HG03460 (cell line): ENCODE data around the gene OSBPL1A.

Experiments
- ATAC-seq: cut with Tn5 transposase; IDR thresholded peaks from one replicate; pipeline ENCODE4 v1.9.1; 2021; ENCODE audit not compliant: unreplicated experiment

Gene OSBPL1A

DNA sequence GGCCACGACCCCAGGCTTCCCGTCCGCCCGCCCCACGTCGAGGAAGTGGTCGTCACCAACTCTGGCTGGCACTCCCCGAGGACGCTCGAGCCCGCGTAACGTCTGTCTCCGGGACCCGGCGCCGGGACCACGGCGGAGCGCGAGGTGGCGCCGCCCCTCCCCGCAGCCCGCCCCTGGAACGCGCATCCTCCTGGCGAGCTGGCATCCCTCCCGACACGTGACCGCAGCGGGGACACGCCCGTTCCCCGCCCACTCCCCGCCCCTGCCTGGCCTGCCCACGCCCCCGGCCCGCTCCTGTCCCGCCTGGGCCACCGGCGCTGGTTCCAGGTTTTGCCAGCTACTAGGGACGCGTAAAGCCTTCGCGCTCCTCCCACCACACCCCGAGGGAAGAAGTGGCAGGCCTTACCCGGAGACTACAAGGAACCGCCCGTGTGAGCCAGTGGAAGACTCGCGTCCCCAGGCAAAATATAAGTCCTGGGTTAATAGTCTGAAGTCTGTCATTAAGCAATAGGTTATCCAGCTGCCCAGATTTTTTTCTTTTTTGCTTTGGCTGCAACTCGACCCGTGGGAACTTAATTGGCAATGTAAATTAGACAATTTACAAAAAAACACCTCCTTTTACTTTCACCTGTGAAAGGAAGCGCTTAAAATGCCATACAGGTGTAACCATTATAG is at the start of gene OSBPL1A:
Gene OSBPL1A, minus strand, starts transcription at position 131 of the 675 bp plus-strand sequence. CDS start 20,291 bp downstream, outside the sequence.
- ATAC-seq, result no peak

DNA sequence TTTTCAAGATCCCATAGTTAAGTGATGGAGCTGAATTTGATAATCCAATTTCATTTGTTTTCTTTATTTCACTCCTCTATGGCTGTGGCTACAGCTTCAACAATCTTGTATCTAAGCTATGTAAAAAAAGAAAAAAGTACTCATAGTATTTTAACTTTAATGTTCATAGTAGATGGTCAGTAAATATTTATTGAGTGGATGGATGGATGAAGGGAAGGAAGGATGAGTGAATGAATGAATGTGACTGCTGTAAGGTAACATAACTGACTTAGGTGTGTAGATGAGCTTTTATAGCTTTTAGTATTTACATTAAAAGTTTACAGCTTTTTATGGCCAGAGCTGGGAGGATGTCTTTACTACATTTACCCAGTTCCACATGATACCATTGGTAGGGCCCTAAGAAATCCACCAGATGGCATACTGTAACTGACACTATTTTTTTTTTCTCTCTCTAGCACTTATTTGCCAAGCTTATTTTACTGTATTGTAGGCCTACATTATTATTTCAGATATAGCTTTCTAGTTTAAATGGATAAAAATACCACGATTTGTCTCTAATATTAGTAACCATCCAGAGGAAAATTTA is 49.4 kb upstream of the OSBPL1A start:
- no peak for ATAC-seq

GRCh38 chr18:24446453-24446852 is 48.8 kb upstream of the OSBPL1A start:
- peak; percentile 58 for ATAC-seq

GRCh38 chr18:24443870-24444269 is 46.2 kb upstream of the OSBPL1A start:
- ATAC-seq, result no peak

DNA sequence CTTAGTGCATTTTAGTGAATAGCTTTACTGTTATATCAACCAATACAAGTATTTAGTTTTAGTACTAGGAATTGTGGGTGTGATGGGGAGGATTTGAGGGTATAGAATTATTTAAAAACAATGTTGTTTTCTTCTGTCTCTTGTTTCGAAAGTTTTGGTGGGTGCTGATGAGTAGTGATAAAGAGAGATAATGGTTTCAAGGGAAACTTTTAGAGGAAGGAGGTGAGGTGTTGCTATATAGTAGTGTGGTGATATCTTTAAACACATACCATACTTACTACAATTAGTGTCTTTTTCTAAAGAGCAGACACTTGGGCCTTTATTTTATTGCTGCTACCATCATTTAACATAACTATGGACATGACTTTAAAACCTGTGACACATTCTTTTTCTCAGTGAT is 39.3 kb upstream of the OSBPL1A start:
- no peak for ATAC-seq

DNA sequence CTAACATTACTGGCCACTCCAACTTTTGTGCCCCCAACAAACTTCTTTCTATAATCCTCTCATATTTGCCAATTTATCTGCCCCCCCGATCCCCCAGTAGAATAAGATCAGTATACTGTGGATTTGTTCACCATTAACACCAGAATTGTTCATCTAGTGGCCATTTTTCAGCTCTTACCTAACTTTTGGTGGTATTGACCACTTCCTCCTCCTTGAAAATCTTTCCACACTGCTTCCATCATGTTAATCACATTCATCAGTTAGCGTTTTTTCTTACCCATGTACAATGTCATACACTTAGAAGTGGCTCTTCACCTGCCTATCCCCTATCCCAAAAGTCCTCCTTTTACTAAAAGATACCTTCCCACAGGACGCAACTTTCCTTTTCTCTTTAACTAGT is 35.0 kb upstream of the OSBPL1A start:
- no peak for ATAC-seq

GRCh38 chr18:24429188-24429587 is 31.6 kb upstream of the OSBPL1A start:
- no peak for ATAC-seq

GRCh38 chr18:24428709-24429108 is 31.1 kb upstream of the OSBPL1A start:
- ATAC-seq, result no peak

- ATAC-seq, result no peak
These were observed 29.9 kb upstream of the OSBPL1A start for GRCh38 chr18:24427484-24427883.

DNA sequence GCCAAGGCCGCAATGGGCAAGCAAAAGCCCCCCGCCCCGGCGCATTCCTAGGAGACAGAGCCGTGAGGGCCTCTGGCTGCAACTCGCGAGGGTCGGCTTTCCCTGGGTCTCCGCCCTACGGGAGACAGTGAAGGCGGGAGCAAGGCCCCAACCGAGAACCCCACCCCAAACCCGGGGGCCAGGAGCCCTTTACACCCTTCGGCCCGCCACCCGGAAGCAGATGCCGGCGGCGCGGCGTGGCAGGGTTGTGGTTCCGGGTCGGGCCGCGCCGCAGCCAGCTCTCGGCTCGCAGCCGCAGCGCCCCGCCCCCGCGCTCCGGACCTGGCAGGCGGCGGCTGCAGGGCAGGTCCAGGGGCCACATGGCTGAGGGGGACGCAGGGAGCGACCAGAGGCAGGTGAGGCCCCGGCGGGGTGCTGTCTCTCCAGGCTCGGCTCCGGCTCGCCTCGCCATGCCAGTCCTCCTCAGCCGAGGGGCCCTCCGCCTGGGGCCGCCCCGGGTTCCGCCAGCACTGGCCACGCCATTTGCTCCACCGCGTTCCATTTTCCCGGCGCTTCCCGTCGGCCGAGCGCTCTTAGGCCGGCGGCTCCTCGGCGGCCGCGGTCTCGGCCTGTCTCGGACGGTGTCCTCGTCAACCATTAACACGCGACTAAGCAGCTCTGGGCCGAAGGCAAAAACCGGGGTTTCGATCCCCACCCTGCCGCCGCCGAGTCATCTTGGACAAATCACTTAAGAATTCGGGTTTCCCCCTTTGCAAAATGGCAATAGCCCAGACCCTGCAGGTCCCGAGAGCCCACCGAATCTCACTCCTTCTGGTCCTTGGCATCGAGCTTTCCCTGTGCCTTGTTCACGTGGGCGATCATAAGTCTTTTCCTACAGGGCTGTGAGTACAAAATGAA is 29.0 kb upstream of the OSBPL1A start, which contains the start of gene IMPACT:
Gene IMPACT, plus strand, starts transcription at position 273 of the 897 bp plus-strand sequence. Its CDS starts 87 bp downstream, at position 360.
- ATAC-seq, result peak; percentile 89

DNA sequence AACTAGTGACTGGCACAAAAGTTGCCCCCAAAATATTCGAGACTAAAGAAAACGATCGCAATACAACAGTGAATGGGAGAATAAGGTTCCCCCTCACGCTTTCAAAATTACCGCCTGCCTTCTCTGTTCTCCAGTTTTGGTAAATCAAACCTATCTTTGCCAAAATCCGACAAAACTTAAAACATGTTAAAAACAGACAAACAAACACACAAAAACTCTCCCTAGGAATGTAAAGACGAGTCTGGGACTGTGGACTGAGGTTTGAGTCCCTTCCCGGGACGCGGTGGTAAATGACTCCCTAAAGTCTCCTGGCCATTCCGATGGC is 28.4 kb upstream of the OSBPL1A start:
- ATAC-seq, result no peak

DNA sequence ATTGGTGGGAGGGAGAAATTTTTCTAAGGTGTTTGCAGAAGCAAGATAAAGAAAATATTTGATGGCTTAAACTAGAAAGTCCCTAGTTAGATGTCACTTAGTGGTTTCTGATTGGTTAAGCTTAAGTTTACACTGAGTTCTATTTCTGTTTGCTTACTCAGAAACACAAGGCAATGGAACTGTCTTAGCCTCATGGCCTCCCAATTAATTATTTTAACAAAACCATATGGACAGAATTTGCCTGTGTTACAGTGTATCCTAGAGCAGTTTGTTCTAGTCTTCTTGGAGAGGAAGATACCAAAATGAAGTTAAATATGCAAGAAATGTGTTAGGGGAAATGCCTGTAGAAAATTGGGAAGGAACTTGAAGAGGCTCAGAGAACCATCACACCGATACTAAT is 24.2 kb upstream of the OSBPL1A start:
- ATAC-seq, result no peak

DNA sequence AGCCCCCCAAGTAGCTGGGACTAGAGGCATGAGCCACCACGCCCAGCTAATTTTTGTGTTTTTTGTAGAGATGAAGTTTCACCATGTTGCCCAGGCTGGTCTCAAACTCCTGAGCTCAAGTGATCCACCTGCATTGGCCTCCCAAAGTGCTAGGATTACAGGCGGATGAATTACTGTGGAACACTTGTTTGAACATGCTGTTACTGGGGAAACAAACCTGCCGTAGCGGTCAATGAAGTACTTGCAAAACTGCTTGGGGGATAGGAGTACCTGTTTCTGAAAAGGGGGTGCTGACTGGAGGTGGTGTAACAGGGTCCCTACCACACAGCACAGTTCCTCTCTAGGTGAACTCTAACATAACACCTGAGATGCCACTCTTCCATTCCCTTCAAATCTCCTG is 22.9 kb upstream of the OSBPL1A start:
- no peak for ATAC-seq

- ATAC-seq, result no peak
These were observed 19.9 kb upstream of the OSBPL1A start for GRCh38 chr18:24417480-24417879.

DNA sequence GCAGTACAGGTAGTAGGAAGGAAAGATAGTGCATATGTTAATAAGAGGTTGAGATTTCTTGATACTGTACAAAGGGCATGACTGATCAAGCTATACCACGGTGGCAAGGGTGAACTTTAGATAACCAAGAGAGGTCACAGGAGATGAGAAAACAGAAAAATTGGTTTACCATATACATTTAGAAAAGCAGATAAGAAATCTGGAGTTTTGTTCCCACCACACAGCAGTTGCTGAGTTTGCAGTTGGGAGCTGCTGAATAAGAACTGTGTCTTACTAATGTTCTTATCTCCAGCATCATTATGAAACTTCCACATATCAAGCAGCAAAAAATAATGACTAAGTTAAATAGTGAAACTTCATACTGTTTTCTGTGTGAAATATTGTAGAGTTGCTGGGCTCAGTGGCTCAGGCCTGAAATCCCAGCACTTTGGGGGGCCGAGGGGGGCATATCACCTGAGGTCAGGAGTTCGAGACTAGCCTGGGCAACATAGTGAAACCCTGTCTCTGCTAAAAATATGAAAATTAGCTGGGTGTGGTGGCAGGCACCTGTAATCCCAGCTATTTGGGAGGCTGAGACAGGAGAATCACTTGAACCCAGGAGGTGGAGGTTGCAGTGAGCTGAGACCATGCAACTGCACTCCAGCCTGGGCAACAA is 16.9 kb upstream of the OSBPL1A start:
- no peak for ATAC-seq

GRCh38 chr18:24413148-24413547 is 15.5 kb upstream of the OSBPL1A start:
- no peak for ATAC-seq

DNA sequence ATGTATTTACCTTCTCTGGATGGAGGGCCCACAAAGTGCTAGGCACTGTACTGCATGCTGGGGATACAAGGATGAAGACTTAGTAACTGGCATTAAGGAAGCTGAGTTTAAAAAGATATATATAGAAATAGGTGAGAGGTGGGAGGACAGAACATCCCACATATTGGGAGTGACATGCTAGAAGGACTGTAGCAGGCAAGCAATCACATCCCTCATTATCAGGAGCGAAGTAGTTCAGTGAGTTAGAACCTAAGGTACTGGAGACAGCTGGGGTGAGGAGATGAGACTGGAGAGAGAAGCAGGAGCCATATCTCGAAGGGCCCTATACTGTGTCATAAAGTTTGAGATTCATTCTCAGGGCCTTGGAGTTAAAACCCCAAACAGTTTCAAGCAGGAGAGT is 10.9 kb upstream of the OSBPL1A start:
- no peak for ATAC-seq

- ATAC-seq, result no peak
These were observed 7.0 kb upstream of the OSBPL1A start for GRCh38 chr18:24404591-24404990.

DNA sequence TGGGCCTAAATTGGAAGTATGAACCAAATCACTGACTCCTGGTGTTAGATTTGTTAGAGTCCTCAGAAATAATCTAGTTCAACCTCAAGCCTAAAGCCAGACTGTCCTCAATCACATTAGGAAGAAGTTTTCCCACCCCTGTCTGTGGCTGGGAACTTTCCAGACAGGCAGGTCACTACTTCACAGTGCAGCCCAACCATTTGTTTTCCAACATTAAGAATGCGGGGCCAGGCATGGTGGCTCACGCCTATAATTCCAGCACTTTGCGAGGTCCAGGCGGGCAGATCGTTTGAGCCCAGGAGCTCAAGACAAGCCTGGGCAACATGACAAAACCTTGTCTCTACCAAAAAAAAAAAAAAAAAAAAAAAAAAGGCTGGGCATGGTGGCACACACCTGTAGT is 5.5 kb upstream of the OSBPL1A start:
- ATAC-seq, result no peak

GRCh38 chr18:24402209-24402785 is 4.7 kb upstream of the OSBPL1A start:
- no peak for ATAC-seq

- ATAC-seq, result no peak
These were observed 3.0 kb upstream of the OSBPL1A start for GRCh38 chr18:24400587-24400986.
